Measurements from ENCODE around the gene CCDC51. TPM values are rescaled to one million over a fixed set of nuclear protein-coding genes. Genes with fewer than 3 reads are reported as not detected.
"Not testable (repeated sequence)": the region's sequence is repeated elsewhere in the genome, so short reads cannot be mapped to it uniquely, and the experiment has no call there.

CCDC51 gene
- polyA plus RNA-seq, 3 donors = 26.0 to 33.4 (median 27.2) TPM

DNA sequence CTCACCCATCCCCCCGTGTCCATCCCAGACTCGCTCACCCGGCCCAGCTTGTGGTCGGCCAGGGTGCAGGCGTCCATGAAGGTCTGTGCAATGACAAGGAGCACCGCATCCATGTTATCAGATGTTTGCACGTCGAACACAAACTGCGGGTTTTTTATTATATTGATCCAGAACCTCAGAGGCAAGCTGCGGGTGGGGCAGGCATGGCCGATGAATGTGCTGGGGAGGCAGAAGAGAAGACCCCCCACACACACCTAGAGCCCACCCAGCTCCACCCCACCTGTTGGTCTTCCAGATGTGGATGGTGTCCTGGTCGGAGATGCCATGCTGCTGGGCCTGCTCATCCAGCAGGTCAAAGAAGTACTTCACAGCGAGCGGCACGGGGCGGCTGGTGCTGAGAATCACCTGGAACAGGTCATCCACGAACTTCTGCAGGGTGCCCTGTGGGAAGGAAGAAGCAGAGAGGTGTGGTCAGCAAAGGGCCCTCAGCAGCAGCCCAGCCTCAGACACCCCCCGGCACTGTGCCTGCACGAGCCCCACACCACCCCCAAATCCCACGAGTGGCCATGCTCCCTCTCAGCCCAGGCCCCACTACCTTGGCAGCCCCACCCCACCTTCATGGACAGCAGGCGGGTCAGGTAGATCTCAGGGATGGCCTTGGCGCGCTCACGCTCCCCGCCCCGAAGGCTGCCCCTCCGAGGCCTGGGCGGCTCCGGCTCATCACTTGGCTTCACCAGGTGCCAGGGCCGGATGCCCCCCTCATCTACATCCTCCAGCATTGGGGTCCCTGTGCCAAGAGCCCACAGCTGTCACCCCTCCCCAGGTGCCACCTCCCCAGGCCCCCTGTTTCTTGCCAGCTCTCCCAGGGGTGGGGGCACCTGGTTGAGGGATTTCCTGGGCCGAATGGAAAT is 30.4 kb downstream of the CCDC51 start:
- no peak for DNase-seq (ENCODE audit: low read depth in 3 of 3, low spot score in 2 of 3)

DNA sequence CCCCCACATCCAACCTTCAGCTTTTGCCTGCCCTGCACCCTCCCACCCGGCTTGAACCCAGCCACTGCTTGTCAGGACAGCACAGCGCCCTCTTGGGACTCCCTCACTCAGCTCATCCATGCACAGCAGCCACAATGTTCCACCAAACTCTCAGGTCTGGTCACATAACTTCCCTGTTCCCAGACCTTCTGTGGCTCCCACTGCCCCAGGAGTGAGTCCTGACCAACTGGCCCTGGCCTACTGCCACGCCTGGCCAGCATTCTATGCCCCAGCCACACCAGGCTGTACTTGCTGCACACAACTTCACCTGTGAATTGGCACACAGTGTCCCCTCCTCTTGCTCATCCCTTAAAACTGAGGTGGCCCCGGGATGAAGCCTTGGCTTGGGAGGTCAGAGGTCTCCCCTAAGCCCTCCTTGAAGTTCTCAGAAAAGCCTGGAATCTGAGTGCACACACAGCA is 31.1 kb downstream of the CCDC51 start:
- no peak for DNase-seq (ENCODE audit: low read depth in 3 of 3, low spot score in 2 of 3)

DNA sequence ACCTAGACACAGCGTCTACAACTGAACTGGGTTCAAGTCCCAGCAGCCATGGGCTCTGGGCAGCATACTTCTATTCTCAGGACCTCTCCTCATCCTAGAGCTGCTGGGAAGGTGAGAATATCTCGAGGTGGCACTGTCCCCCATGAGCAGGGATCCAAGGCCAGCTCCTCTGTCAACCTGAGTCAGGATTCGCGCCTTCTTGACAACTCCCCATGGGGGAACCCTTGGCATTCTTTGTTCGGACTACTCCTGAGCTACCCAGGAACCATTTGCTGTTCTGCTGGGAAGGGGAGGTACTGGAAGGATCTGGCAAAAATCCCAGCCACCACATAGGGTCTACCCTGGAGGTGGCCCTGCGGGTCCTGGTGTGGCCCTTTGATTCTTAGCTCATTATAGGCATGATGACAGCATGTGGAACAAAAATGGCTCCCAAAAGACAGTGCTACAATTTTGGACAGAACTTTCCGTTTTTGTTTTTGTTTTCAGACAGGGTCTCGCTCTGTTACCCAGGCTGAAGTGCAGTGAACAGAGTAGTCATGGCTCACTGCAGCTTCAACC is 32.3 kb downstream of the CCDC51 start:
- no peak for DNase-seq (ENCODE audit: low read depth in 3 of 3, low spot score in 2 of 3)

DNA sequence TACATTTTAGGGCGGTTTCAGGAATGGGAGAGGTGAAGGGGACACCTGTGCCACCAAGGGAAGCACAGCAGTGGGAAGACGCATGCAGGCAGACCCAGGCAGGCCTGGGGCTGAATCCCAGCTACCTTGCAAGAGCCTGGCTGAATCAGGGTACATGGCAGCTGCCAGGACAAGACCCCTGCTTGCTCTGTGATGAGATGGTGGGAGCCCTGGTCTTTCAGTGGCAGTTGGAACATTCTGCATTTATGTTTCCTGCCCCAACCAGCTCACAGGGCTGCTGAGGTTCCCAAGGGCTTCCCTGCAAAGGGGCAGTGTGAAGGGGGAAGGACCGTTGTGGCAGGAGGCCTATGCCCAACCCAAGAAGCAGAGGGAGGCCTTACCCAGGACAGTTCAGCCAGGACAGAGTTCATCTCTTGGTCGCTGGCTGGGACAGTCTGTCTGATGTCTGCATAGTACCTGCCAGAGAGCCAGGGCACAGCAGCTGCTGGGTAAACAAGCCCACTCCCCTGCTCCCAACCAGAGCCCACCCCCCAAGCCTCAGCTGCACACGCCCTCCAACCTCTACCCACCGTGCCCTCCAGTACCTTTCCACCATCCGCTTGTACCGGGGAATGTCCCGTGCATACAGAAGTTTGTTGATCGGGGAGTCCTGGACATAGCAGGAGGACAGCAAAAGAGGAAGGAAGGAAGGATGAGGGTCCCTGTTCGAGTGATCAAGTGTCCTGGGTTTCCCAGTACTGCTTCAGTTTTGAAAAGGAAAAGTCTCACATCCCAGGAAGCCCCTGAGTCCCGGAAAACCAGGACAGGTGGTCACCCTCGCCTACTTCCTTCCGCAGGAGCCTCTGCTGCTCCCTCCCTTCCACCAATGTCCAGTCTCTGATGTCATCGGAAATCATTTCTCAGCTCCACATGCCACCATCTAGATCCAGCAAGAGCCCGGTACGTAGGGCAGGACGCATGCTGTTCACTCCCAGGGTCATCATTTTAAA is 33.2 kb downstream of the CCDC51 start:
- DNase-seq (ENCODE audit: low read depth in 3 of 3, low spot score in 2 of 3) = no peak

DNA sequence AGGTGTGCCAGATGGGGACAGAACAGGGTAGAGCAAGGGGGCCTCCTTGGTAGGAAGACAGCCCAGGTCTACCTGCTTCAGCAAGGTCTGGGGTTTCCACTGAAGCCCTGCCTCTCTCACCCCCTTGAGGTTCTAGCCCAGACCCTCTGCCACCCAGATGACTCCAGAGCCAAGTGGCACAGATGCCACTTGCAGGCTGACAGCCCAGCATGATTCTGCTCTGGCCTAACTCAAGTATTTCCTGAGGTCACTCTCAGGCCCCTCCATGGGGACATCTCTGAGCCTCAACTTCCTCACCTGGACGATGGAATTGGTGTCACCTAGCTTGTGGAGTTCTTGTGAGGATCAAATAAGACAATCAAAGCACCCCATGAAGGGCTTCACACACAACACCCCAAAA is 33.9 kb downstream of the CCDC51 start:
- DNase-seq (ENCODE audit: low read depth in 3 of 3, low spot score in 2 of 3) = no peak

DNA sequence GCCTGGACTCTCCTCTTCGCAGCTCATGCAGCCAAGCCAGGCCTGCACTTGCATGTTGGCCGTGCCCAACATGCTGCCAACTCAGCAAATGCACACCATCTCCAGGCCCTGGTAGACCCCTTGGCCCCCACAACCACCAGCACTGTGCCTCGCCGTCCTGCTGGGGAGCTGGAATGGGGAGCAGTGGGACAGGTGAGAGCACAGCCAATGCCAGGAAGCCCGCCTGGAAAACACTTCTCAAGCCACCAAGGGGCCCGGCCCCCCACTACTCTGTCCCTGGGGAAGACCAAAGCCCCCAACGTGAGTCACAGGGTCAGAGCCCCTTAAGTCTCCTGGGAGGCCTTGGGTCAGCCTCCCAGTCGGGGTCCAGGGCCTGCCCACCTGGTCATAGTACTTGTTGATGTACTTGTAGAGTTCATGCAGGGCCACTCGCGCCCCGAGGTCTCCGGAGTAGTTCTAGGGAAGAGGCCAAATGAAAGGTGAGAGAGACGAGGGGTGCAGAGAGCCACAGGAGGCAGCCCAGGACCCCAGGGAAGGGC is 34.5 kb downstream of the CCDC51 start:
- no peak for DNase-seq (ENCODE audit: low read depth in 3 of 3, low spot score in 2 of 3)

DNA sequence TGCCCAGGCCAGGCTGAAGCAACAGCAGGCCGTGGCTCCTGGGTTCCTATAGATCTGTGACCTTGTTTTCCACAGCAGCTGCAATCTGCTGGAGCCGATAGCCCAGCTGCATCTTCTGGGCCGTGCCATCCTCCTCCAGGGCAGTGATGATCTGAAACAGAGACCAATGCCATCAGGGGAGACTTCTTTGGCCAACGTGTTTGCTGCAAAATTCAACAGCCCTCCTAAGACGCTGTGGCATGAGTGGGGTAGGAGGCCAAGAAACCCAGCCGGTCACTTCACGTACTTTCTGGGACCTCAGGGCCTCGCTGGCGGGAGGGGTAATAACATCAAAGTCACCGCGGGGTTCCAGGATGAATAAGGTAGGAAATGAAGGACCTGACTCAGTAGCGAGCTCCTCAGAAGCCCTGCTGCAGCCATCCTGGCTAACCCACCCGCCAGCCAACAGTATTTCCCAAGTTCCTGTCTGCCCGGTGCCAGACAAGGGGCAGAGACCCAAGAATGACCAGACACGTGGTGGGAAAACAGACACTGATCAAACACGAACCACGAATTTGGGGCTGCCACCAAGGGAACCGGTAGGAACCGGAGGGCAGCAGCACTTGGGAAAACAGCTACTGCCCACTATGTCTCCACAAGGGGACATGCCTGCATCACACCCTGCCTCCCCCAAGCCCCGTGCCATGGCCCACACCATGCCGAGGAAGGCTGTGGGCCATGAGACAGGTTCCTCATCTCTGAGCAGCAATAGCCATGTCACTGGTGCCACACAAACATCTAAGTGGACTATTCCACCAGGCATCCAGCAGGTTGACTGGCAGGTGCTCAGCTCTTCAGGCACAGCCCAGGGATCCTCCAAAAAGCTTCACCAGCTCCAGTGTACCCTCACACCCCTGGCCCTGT is 35.2 kb downstream of the CCDC51 start:
- no peak for DNase-seq (ENCODE audit: low read depth in 3 of 3, low spot score in 2 of 3)

DNA sequence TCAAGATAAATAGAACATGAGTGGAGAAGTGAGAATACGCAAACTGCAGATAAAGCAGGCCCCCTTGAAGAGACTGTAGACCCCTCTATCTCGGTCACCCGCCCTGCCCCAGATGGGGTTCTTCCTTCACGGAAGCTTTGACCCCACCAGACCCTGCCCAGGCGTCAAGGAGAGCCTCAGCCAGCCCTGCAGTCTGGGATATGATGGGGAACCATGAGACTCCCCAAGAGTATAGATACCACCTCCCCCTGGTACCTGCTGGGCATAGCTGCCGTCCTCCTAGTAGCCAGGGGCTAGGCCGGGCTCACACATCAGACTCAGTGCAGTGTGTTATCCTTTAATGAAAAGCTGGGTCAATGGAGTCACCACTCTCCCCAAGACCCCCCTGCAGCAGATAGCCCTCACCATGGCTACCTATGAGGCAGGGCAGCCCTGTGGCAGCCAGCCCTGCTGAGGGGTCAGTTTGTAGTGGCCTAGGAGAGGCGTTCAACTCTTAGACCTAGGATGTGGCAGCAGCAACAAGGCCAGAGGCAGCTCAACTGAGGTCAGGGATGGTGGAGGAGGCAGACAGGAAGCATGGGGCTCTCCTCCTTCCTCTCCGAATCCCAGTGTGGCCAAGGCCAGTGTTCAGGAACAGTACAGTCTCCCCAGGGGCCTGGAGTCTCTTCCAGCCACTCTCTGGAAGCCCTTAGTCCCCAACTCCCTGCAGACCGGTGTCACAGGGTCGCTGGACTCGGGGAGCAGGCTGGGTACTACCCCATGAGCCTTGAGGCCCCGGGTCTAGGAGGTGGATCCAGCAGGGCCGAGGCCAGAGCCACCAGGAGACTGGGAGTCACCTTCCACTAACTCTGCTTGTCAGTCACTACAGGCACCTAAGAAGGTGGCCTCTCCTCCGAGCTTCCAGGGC is 36.1 kb downstream of the CCDC51 start:
- DNase-seq (ENCODE audit: low read depth in 3 of 3, low spot score in 2 of 3) = no peak

DNA sequence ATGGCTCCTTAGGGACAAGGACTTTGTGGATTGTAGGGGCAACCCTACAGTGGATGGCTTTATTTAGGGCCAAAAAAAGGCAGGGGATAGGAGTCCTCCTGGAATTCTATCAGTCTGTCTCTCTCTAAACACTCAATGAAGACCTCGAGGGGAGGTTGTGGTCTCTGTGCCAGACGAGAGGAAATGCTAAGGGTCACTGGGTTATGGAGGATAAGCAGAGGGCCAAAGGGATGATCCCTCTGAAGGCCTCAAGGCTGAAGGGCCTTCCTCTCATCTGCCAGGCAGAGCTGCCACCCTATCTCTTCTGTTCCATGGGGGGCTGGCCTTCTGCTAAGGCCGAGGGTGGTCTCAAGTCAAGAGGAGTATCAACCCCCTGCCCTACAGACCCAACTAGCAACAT is 37.0 kb downstream of the CCDC51 start:
- no peak for DNase-seq (ENCODE audit: low read depth in 3 of 3, low spot score in 2 of 3)

DNA sequence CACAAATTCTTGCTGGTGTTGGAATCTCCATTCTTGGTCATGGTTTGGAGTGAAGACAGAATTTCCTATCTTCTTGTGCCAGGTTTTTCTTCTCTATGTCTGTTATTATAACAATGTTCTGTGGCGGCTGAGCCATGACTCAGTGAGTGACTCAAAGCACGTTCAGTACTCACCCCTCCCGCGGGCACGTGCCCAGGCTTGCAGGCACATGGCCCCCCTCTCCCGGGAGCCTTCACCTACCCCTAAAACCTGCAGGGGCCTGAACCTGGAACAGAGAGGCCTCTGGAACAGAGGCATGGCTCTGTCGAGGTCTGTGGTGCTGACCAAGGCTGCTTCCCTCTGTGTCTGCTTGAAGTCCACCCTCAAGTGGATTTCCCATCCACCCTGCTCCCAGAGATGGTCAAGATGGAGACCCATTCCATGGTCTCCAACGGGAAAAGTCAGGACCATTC is 37.6 kb downstream of the CCDC51 start:
- DNase-seq (ENCODE audit: low read depth in 3 of 3, low spot score in 2 of 3) = no peak

DNA sequence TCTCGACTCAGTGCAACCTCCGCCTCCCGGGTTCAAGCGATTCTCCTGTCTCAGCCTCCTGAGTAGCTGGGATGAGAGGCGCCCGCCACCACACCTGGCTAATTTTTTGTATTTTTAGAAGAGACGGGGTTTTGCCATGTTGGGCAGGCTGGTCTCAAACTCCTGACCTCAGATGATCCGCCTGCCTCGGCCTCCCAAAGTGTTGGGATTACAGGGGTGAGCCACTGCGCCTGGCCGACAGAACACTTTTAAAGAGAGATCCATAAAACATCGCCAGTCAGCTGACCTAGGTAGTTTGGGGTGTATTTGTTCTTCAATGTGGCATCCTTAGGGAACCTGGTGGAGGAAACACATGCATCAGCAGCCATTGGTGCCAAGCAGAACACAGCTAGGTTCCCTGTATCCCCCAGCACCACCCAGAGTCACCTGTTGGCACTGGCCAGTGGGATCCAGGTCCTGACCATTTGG is 38.5 kb downstream of the CCDC51 start:
- not testable (repeated sequence) for DNase-seq (ENCODE audit: low read depth in 3 of 3, low spot score in 2 of 3)

DNA sequence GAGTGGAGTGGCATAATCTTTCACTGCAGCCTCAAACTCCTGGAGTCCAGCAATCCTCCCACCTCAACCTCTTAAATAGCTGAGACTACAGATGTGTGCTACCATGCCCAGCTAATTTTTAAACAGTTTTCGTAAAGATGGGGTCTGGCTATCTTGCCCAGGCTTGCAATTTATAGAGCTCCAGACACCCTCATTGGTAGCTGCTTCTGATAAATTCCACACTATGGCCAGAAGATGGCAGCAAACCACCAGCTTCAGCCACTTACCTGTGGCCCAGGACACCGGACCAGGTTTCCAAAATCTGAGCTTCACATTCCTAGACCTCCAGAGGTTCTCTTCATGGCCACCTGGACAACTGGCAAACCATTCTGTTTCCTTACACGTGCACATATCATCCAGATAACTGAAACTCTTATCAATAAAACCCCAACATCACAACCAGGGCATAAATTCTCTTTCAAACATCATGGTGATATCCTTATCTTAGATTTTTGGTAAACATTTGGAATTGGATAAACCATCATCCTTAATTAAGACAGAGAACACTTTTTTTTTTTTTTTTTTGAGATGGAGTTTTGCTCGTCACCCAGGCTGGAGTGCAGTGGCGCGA is 39.0 kb downstream of the CCDC51 start:
- peak; percentile 23 to 50 (median 45) for DNase-seq (ENCODE audit: low read depth in 3 of 3, low spot score in 2 of 3)

DNA sequence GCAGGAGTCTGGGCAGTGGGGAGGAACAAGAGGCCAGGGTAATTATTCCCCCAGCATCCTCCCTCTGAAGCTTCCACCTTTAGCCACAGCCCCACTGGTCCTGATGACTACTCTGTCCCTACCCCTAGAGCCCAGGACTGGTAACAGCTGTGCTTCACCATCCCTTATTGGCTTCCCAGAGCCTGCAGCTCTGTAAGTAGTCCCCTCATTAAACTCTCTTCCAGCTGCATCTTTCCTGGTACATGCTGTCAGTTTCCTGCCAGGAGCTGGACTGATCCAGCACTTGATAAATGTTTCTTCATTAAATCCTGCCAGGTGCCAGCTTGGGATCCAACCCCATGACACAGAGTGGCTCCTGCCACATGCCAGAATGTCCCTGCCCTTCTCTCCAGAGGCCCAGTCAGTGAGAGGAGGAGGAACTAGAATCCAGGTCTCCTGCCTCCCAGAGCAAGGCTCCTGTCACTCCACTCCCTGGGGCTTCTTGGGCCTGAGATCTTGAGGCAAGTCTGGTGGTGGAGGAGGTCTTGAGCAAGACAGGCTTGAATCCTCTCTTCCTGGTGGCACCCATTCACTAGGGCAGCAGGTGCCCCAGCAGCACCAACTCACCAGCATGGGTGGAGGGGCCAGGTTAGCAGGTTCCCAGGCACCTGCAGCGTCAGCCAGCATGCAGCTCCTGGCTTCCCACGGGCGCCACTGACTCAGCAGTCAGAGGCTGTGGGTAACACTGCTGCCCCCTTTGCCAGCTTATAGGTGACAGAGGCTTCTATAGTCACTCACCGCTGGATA is 40.3 kb downstream of the CCDC51 start:
- DNase-seq (ENCODE audit: low read depth in 3 of 3, low spot score in 2 of 3) = no peak

DNA sequence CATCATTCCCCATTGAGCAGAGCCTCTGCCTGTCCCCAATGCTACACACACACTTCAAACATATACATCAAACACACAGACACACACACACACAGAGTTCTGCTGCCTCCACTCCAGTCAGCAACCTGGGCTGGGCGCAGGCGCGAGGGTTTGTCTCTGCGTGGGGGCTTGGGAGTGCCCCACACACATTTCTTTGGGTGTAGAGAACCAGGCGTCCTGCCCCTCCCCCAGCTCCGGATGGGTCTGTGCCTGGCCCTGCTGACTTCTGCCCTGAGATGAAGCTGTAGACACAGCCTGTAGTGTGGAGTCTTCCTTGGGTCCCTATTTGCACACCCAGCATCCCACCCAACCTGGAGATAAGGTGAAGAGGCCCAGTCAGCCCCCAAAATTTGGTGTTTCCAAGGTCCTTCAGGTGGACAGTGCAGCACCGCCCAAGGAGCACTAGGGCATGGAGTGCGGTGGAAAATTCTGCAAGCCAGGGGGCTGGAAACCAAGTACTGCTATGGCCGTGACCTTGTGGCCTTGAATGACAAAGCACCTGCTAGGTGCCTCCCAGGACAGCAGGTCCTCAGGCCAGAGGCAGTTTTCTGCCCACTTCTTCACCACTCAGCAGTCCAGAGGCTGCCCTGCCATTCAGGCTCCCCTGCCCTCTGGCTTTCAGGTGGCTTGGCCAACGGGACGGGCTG is 41.1 kb downstream of the CCDC51 start:
- DNase-seq (ENCODE audit: low read depth in 3 of 3, low spot score in 2 of 3) = no peak

DNA sequence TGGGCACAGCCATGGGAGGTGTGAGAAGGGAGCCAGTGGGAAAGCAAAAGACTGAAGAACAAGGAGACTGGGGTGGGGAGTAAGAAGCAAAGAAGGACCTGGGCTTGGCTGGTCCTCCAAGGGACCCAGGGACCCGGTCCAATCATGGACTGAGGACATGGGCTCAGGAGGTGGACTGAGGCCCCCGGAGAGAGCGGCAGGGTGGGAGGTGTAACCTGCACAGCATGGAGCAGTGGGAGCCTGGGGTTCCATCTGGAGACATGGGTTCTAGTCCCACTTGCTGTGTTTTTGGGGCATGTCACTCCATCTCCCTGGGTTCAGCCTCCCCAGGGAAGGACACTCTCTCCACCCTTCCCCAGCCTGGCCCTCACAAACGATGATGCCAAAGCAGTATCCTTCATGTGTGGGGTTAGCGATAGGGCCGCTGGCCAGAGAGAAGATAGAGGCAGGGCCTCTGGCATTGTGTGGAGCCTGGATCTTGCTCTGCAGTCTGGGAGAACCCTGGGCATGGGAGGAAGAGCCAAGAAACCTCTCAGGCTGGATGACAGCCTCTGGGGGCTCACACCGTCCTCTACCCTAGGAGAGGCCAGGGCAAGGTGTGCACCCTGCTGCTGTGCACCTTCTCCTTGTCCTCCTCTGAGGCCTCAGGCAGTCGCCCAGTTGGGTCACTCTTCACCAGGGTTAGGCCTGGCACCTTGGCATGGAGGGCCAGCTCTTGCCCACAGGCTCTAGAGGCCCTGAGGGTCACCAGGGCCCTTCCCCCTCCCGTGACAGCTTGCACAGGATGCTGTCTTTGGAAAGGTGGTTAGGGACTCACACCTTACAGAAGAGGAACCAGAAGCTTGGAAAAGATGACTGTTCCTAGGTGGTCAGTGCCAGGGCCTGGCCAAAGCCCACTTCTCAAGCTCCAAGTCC is 41.9 kb downstream of the CCDC51 start:
- no peak for DNase-seq (ENCODE audit: low read depth in 3 of 3, low spot score in 2 of 3)

DNA sequence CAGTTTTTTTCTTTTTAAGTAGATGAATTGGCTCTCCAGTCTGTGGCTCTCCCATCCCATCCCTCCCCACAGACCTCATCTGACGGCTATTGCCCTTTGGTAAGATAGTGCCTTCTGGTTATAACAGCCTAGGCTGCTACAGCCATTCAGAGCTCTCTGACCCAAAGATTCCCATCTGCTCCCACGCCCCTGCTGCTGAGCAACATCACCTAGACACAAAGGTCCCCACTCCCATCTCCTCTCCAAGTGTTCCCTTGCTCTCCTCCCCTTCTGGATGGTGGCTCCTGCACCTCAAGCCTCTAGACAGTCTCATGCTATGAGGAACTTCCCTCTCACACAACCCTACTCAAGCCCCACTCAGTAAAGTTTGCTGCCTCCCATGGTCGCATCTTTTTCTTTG is 44.2 kb downstream of the CCDC51 start:
- DNase-seq (ENCODE audit: low read depth in 3 of 3, low spot score in 2 of 3) = no peak

Data from right renal cortex interstitium (tissue), 3 donors.